ENCODE results near the gene FIG4. TPM values are rescaled to one million over a fixed set of nuclear protein-coding genes. Genes with fewer than 3 reads are reported as not detected.
"Not testable (repeated sequence)": the region's sequence is repeated elsewhere in the genome, so short reads cannot be mapped to it uniquely, and the experiment has no call there.

The FIG4 gene
- total RNA-seq, 1 experiment from 2014 or later, result 21.3 TPM

DNA sequence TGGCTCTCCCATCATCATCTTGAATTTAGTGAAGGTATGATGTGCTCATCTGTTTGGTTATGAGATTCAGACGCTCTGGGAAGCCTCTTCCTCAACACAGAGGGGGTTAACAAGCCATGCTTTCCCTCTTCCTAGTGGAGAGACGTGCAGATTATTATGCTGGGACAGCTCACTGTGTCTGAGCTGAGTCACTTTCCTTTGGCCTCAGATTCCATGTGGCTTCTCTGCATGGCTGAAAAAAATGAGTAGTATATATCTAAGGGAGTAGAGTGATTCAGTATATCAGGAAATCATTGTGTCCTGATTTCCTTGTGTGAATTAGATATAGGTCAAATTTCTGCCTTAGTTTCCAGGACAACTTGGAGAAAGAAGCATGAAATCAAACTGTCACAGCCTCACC, 52.6 kb downstream of the FIG4 start (continued):
- no peak for TF ChIP-seq STAT6 (CRISPR knock-in tag; conservative IDR thresholded peaks at IDR 0.05; ENCODE audit: low read depth)
- TF ChIP-seq, protein P1, sequence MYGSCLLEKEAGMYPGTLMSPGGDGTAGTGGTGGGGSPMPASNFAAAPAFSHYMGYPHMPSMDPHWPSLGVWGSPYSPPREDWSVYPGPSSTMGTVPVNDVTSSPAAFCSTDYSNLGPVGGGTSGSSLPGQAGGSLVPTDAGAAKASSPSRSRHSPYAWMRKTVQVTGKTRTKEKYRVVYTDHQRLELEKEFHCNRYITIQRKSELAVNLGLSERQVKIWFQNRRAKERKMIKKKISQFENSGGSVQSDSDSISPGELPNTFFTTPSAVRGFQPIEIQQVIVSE (CRISPR knock-in tag; IDR thresholded peaks at IDR 0.05; ENCODE audit: borderline replicate concordance), result no peak
- TF ChIP-seq ZNF138 (CRISPR knock-in tag; conservative IDR thresholded peaks at IDR 0.05), result no peak

GRCh38 chr6:109744779-109745178, 53.7 kb downstream of the FIG4 start:
- CTCF ChIA-PET; DNase-seq (ENCODE audit: low spot score); H3K4me1 Mint-ChIP-seq; H3K27ac Mint-ChIP-seq; H3K27me3 Mint-ChIP-seq (ENCODE audit: low read depth); ATAC-seq; H3K9me3 Mint-ChIP-seq; H3K4me3 Mint-ChIP-seq; POLR2A ChIA-PET: not testable (repeated sequence)
- H3K36me3 Mint-ChIP-seq, result peaks cover 28% of the 10 kb centered on the region

DNA sequence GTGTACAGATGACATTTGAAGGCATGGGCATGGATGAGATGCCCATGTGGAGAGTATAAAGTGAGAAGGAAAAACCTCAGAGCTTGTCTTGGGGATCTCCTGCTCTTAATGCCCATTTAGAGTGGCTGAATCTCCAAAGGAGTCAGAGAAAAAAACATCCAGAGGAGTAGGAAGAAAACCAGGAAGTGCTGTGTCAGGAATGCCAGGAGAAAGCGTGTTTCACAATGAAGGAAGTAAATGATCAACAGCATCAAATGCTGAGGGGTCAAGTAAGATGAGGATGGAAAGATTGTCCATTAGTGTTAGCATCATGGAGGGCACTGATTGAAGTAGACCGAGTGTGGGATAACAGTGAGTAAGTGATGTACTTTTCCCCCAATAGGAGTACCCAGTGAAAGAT, 56.1 kb downstream of the FIG4 start:
- ChIA-PET POLR2A (no interaction called here), CTCF (no interaction called here)
- Mint-ChIP-seq H3K36me3 (peaks cover 16% of the 10 kb centered on the region), H3K27me3 (ENCODE audit: low read depth) (no peaks in the 10 kb centered on the region), H3K9me3 (peaks cover 4% of the 10 kb centered on the region; the same call in 1 of the 2 replicates), H3K27ac (no peak overlapping the region), H3K4me1 (no peaks in the 10 kb centered on the region), H3K4me3 (no peak overlapping the region)
- ATAC-seq, result no peak
- no peak for DNase-seq (ENCODE audit: low spot score)
- TF ChIP-seq, protein P2, sequence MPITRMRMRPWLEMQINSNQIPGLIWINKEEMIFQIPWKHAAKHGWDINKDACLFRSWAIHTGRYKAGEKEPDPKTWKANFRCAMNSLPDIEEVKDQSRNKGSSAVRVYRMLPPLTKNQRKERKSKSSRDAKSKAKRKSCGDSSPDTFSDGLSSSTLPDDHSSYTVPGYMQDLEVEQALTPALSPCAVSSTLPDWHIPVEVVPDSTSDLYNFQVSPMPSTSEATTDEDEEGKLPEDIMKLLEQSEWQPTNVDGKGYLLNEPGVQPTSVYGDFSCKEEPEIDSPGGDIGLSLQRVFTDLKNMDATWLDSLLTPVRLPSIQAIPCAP (CRISPR knock-in tag; IDR thresholded peaks at IDR 0.05), result no peak
- TF ChIP-seq ZNF219 (CRISPR knock-in tag; IDR thresholded peaks at IDR 0.05; ENCODE audit: borderline replicate concordance) (no peak), TP53 (CRISPR knock-in tag; IDR thresholded peaks at IDR 0.05) (no peak), AR (CRISPR knock-in tag; IDR thresholded peaks at IDR 0.05) (no peak), CTCF (IDR thresholded peaks at IDR 0.05) (no peak), SOX15 (CRISPR knock-in tag; IDR thresholded peaks at IDR 0.05) (no peak), EMX1 (CRISPR knock-in tag; IDR thresholded peaks at IDR 0.05) (no peak)
- TF ChIP-seq, protein P3, sequence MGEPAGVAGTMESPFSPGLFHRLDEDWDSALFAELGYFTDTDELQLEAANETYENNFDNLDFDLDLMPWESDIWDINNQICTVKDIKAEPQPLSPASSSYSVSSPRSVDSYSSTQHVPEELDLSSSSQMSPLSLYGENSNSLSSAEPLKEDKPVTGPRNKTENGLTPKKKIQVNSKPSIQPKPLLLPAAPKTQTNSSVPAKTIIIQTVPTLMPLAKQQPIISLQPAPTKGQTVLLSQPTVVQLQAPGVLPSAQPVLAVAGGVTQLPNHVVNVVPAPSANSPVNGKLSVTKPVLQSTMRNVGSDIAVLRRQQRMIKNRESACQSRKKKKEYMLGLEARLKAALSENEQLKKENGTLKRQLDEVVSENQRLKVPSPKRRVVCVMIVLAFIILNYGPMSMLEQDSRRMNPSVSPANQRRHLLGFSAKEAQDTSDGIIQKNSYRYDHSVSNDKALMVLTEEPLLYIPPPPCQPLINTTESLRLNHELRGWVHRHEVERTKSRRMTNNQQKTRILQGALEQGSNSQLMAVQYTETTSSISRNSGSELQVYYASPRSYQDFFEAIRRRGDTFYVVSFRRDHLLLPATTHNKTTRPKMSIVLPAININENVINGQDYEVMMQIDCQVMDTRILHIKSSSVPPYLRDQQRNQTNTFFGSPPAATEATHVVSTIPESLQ (CRISPR knock-in tag; IDR thresholded peaks at IDR 0.05), result no peak
- TF ChIP-seq, protein P4, sequence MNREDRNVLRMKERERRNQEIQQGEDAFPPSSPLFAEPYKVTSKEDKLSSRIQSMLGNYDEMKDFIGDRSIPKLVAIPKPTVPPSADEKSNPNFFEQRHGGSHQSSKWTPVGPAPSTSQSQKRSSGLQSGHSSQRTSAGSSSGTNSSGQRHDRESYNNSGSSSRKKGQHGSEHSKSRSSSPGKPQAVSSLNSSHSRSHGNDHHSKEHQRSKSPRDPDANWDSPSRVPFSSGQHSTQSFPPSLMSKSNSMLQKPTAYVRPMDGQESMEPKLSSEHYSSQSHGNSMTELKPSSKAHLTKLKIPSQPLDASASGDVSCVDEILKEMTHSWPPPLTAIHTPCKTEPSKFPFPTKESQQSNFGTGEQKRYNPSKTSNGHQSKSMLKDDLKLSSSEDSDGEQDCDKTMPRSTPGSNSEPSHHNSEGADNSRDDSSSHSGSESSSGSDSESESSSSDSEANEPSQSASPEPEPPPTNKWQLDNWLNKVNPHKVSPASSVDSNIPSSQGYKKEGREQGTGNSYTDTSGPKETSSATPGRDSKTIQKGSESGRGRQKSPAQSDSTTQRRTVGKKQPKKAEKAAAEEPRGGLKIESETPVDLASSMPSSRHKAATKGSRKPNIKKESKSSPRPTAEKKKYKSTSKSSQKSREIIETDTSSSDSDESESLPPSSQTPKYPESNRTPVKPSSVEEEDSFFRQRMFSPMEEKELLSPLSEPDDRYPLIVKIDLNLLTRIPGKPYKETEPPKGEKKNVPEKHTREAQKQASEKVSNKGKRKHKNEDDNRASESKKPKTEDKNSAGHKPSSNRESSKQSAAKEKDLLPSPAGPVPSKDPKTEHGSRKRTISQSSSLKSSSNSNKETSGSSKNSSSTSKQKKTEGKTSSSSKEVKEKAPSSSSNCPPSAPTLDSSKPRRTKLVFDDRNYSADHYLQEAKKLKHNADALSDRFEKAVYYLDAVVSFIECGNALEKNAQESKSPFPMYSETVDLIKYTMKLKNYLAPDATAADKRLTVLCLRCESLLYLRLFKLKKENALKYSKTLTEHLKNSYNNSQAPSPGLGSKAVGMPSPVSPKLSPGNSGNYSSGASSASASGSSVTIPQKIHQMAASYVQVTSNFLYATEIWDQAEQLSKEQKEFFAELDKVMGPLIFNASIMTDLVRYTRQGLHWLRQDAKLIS (CRISPR knock-in tag; IDR thresholded peaks at IDR 0.05; ENCODE audit: borderline replicate concordance), result no peak
- TF ChIP-seq, protein P5, sequence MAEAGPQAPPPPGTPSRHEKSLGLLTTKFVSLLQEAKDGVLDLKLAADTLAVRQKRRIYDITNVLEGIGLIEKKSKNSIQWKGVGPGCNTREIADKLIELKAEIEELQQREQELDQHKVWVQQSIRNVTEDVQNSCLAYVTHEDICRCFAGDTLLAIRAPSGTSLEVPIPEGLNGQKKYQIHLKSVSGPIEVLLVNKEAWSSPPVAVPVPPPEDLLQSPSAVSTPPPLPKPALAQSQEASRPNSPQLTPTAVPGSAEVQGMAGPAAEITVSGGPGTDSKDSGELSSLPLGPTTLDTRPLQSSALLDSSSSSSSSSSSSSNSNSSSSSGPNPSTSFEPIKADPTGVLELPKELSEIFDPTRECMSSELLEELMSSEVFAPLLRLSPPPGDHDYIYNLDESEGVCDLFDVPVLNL (CRISPR knock-in tag; IDR thresholded peaks at IDR 0.05; ENCODE audit: borderline replicate concordance, low read depth), result no peak
- TF ChIP-seq, protein P6, sequence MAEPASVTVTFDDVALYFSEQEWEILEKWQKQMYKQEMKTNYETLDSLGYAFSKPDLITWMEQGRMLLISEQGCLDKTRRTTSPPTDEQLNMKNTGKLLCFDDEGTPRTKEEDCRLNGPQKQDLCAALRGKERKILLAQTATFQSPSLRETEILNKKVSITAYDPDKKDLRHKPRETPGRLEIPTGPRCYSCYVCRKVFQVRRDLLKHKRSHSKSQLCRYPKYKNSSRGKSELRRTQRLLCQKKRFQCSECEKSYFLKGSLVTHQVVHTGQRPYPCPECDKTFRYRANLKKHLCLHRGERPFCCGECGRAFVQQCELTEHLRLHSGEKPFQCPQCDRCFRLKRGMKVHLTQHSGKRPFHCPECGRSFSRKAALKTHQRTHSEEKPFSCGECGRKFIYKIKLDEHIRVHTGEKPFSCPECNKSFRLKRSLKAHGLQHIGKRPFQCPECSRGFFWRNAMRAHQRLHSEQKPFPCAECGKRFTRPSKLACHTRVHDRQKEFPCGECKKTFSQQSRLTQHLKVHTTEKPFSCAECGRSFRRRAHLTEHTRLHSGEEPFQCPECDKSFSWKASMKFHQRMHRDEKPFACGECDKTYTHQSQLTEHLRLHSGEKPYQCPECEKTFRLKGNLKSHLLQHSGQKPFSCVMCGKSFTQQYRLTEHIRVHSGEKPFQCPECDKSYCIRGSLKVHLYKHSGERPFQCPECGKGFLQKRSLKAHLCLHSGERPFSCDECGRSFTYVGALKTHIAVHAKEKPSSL (CRISPR knock-in tag; conservative IDR thresholded peaks at IDR 0.05), result no peak

Data from WTC11 (cell line).